Endothelial cell of umbilical vein (primary cell): ENCODE results near the gene HCK. TPM values are rescaled to one million over a fixed set of nuclear protein-coding genes. Genes with fewer than 3 reads are reported as not detected.

Source experiments
- BruUV-seq: library from RNA; stranded (reverse); fragments of 400-500 nt; replicated peaks from 2 replicates; lab custom pipeline; 2021; lab: Mats Ljungman, UMichigan
- CTCF ChIA-PET: fragments of 300-600, 350-600 bp; sonication (Branson Sonifier 250); formaldehyde crosslinking; loops from one replicate; lab custom pipeline; 2021; ENCODE audit warnings: antibody characterized with exemption, inconsistent platforms; lab: Charles Lee
- POLR2A ChIA-PET: fragments of 300-600, 350-600 bp; sonication (Branson Sonifier 250); formaldehyde crosslinking; loops from one replicate; lab custom pipeline; 2021; ENCODE audit warnings: antibody characterized with exemption, inconsistent platforms; lab: Charles Lee
- DNase-seq: peaks from one replicate; pipeline ENCODE4 v3.0.0-alpha.2; 2011; ENCODE audit warnings: low read depth, low spot score
- FAIRE-seq: peaks from 2 replicates; lab custom pipeline; 2011; peaks lifted over from hg19 to GRCh38; lab: Jason Lieb, UNC
- H2AFZ ChIP-seq: 2 replicates; pipeline ENCODE4 v1.6.0; 2012; ENCODE audit warnings: low read depth, low read length, control low read depth, inconsistent platforms
- H3K27ac ChIP-seq: 2 replicates; pipeline ENCODE4 v1.5.1; 2011; ENCODE audit warnings: low read depth, mild to moderate bottlenecking, control low read depth, low read length, moderate library complexity; ENCODE audit not compliant: insufficient read depth
- H3K27me3 ChIP-seq, 2 experiments: 2 replicates each; pipeline versions ENCODE4 v1.6.0 to v1.6.1; 2011; ENCODE audit warnings: low read length in 2 of 2, mixed read lengths in 1 of 2; ENCODE audit not compliant: control insufficient read depth in 2 of 2, insufficient read depth in 2 of 2
- H3K36me3 ChIP-seq, 2 experiments: 2 replicates in 1 of 2; 3 replicates in 1 of 2; pipeline ENCODE4 v1.5.1; 2011; ENCODE audit warnings: low read length in 2 of 2, mild to moderate bottlenecking in 1 of 2, moderate library complexity in 1 of 2; ENCODE audit not compliant: control insufficient read depth in 2 of 2, insufficient read depth in 2 of 2; ENCODE audit errors: extremely low read depth in 1 of 2
- H3K4me1 ChIP-seq: 3 replicates; pipeline ENCODE4 v1.5.1; 2011; ENCODE audit warnings: mild to moderate bottlenecking, low read length; ENCODE audit not compliant: control insufficient read depth, insufficient read depth; ENCODE audit errors: extremely low read depth
- H3K4me2 ChIP-seq: 2 replicates; pipeline ENCODE4 v1.6.1; 2011; ENCODE audit warnings: low read length, control low read depth, mixed read lengths; ENCODE audit not compliant: insufficient read depth
- H3K4me3 ChIP-seq, 3 experiments: fragments of 200-600 bp in 1 of 3; sonication (generic), shearing (Covaris generic) in 1 of 3; replicated peaks in 1 of 3; 2 replicates each; pipeline ENCODE4 v1.5.1; 2011 to 2016; ENCODE audit warnings: control low read depth in 3 of 3, low read length in 3 of 3, mild to moderate bottlenecking in 2 of 3, inconsistent platforms in 1 of 3, low read depth in 1 of 3, moderate library complexity in 1 of 3; ENCODE audit not compliant: insufficient read depth in 1 of 3
- H3K79me2 ChIP-seq: 2 replicates; pipeline ENCODE4 v1.6.0; 2012; ENCODE audit warnings: low read length, inconsistent platforms; ENCODE audit not compliant: control insufficient read depth, insufficient read depth
- H3K9ac ChIP-seq: replicated peaks from 2 replicates; pipeline ENCODE3; 2011; ENCODE audit warnings: low read length, control low read depth; ENCODE audit not compliant: insufficient read depth; ENCODE audit errors: extremely low read depth
- H3K9me1 ChIP-seq: replicated peaks from 3 replicates; pipeline ENCODE4 v1.6.0; 2011; ENCODE audit warnings: mild to moderate bottlenecking, low read length; ENCODE audit not compliant: control insufficient read depth, insufficient read depth; ENCODE audit errors: extremely low read depth
- H3K9me3 ChIP-seq: replicated peaks from 2 replicates; pipeline ENCODE4 v1.5.1; 2012; ENCODE audit warnings: low read length, inconsistent platforms; ENCODE audit not compliant: control insufficient read depth, insufficient read depth
- H4K20me1 ChIP-seq: replicated peaks from 2 replicates; pipeline ENCODE3; 2011; ENCODE audit warnings: mild to moderate bottlenecking, low read length; ENCODE audit not compliant: control insufficient read depth, insufficient read depth; ENCODE audit errors: extremely low read depth
- EZH2 ChIP-seq: IDR thresholded peaks from 2 replicates; pipeline ENCODE4 v1.6.1; 2012; ENCODE audit warnings: borderline replicate concordance, low read depth, mild to moderate bottlenecking, moderate library complexity, low read length, inconsistent platforms; ENCODE audit not compliant: severe bottlenecking
- FOS ChIP-seq: IDR thresholded peaks from 2 replicates; pipeline ENCODE4 v1.6.1; 2011; ENCODE audit warnings: mild to moderate bottlenecking, low read length, moderate library complexity, borderline replicate concordance; ENCODE audit not compliant: insufficient read depth
- GATA2 ChIP-seq: IDR thresholded peaks from 2 replicates; pipeline ENCODE4 v1.7.0; 2011; ENCODE audit warnings: low read depth, mild to moderate bottlenecking, moderate library complexity, mixed read lengths, low read length; ENCODE audit not compliant: insufficient read length, insufficient read depth
- JUN ChIP-seq: IDR thresholded peaks from 2 replicates; pipeline ENCODE4 v1.6.1; 2011; ENCODE audit warnings: borderline replicate concordance, low read depth; ENCODE audit not compliant: insufficient read length, insufficient read depth
- MAX ChIP-seq: IDR thresholded peaks from 2 replicates; pipeline ENCODE4 v1.6.1; 2011; ENCODE audit not compliant: insufficient read depth, insufficient read length
- MYC ChIP-seq: IDR thresholded peaks from one replicate; pipeline ENCODE4 v1.6.1; 2011; ENCODE audit warnings: mild to moderate bottlenecking, low read depth, low read length
- POLR2A ChIP-seq: IDR thresholded peaks from 2 replicates; pipeline ENCODE4 v1.6.1; 2012; ENCODE audit warnings: low read depth, mild to moderate bottlenecking, control low read depth, low read length
- POLR2AphosphoS5 ChIP-seq: IDR thresholded peaks from 2 replicates; pipeline ENCODE4 v1.6.1; 2012; ENCODE audit warnings: low read depth, mild to moderate bottlenecking, control low read depth, low read length, moderate library complexity; ENCODE audit not compliant: insufficient read depth
- dilution Hi-C: fragments of 300-500 bp; cut with MboI; formaldehyde crosslinking; loops from one replicate; pipeline ENCODE4 v1.15.0; 2019; ENCODE audit warnings: low sequenced_read_pairs; ENCODE audit not compliant: extremely low pct_ligation_motif_present
- intact Hi-C: fragments of 100-400 bp; cut with micrococcal nuclease; formaldehyde crosslinking; loops from one replicate; pipeline ENCODE4 v1.10.0; 2022
- polyA plus RNA-seq, 4 experiments: library from polyadenylated mRNA; depleted of rRNA in 3 of 4; stranded (reverse) in 3 of 4; unstranded in 1 of 4; fragments of >200 nt; gene quantifications; 2 replicates each; pipeline versions ENCODE4 v1.2.1 to v1.2.3, GENCODE V29; 2011 to 2012; ENCODE audit warnings: missing spikeins in 1 of 4
- total RNA-seq: library from RNA; stranded (reverse); gene quantifications from 2 replicates; pipeline ENCODE4 v1.2.3, GENCODE V29; 2021
- TF ChIP-seq, protein P1 (sequence below), 2 donors: IDR thresholded peaks; 1 replicate in 1 of 2; 2 replicates in 1 of 2; pipeline ENCODE4 v1.5.1; 2011; ENCODE audit warnings: low read length in 2 of 2, mild to moderate bottlenecking in 2 of 2, moderate library complexity in 2 of 2, control low read depth in 1 of 2, inconsistent platforms in 1 of 2, low read depth in 1 of 2; ENCODE audit not compliant: insufficient read depth in 1 of 2; ENCODE audit errors: extremely low read depth in 1 of 2

The HCK gene
- total and polyA plus RNA-seq, 2 donors (not counting 3 experiments of a cell fraction or from before 2014, with no cell fraction given), result not detected

- no peak for FAIRE-seq
- H3K36me3 ChIP-seq, result peaks cover 15 to 76% of the 10 kb centered on the region in 2 experiments
- CTCF ChIA-PET, result no interaction called here
Observed at GRCh38 chr20:32140603-32141002, 88.6 kb downstream of the HCK start.

More at GRCh38 chr20:32140603-32141002, 88.6 kb downstream of the HCK start:
- H3K27me3 ChIP-seq, result no peaks in the 10 kb centered on the region
- no peak overlapping the region for H3K4me2 ChIP-seq
- no peak overlapping the region for H3K27ac ChIP-seq
- no peaks in the 10 kb centered on the region for H3K4me1 ChIP-seq
- H2AFZ ChIP-seq, result no peak overlapping the region
- dilution Hi-C loops, result no loop called here
- no peak overlapping the region for H3K4me3 ChIP-seq
- no peaks in the 10 kb centered on the region for H4K20me1 ChIP-seq
- intact Hi-C loops, result no loop called here
- BruUV-seq, result no TSS peak
- H3K9ac ChIP-seq, result no peak overlapping the region
- TF ChIP-seq FOS, result no peak
- TF ChIP-seq GATA2, result no peak
- TF ChIP-seq MAX, result no peak
- TF ChIP-seq, protein P1, sequence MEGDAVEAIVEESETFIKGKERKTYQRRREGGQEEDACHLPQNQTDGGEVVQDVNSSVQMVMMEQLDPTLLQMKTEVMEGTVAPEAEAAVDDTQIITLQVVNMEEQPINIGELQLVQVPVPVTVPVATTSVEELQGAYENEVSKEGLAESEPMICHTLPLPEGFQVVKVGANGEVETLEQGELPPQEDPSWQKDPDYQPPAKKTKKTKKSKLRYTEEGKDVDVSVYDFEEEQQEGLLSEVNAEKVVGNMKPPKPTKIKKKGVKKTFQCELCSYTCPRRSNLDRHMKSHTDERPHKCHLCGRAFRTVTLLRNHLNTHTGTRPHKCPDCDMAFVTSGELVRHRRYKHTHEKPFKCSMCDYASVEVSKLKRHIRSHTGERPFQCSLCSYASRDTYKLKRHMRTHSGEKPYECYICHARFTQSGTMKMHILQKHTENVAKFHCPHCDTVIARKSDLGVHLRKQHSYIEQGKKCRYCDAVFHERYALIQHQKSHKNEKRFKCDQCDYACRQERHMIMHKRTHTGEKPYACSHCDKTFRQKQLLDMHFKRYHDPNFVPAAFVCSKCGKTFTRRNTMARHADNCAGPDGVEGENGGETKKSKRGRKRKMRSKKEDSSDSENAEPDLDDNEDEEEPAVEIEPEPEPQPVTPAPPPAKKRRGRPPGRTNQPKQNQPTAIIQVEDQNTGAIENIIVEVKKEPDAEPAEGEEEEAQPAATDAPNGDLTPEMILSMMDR (IDR thresholded peaks at IDR 0.05; ENCODE audit: extremely low read depth in 1 of 2, insufficient read depth in 1 of 2, low read depth in 1 of 2, low read length in 2 of 2), result no peak
- no peak for TF ChIP-seq POLR2A
- no peak for TF ChIP-seq EZH2
- no peak for TF ChIP-seq POLR2AphosphoS5
- no peak for TF ChIP-seq JUN
- TF ChIP-seq MYC, result no peak
- no peak for DNase-seq
- H3K9me3 ChIP-seq, result no peaks in the 10 kb centered on the region
- no peaks in the 10 kb centered on the region for H3K9me1 ChIP-seq
- H3K79me2 ChIP-seq, result no peaks in the 10 kb centered on the region
- POLR2A ChIA-PET, result no interaction called here
